ENCODE data around the gene NEURL1. TPM values are rescaled to one million over a fixed set of nuclear protein-coding genes. Genes with fewer than 3 reads are reported as not detected.

NEURL1 gene
- total and polyA plus RNA-seq, 2 donors = 1.6 to 3.0 TPM

- Histone ChIP-seq H3K27me3 (ENCODE audit: control insufficient read depth in 2 of 2, insufficient read depth in 1 of 2, low read length in 1 of 2) (peaks cover 0 to 8% of the 10 kb centered on the region in 2 donors), H3K27ac (ENCODE audit: low read depth in 1 of 2, low read length in 1 of 2) (no peak overlapping the region), H3K4me1 (ENCODE audit: control insufficient read depth in 2 of 2, insufficient read depth in 2 of 2, low read length in 2 of 2) (peaks cover 0 to 6% of the 10 kb centered on the region in 2 donors), H3K9me3 (ENCODE audit: control insufficient read depth in 2 of 2, insufficient read depth in 1 of 2, low read length in 1 of 2) (no peaks in the 10 kb centered on the region), H3K36me3 (ENCODE audit: control insufficient read depth in 2 of 2, insufficient read depth in 2 of 2, low read length in 1 of 2) (no peaks in the 10 kb centered on the region), H3K4me3 (ENCODE audit: low read length in 2 of 2) (no peak overlapping the region)
- DNase-seq (ENCODE audit: low read depth in 6 of 9, low spot score in 9 of 9) = no peak
- WGBS = 90% methylated on average over 4 of the region's 4 CpGs
Observed at GRCh38 chr10:103562383-103562782, 68.9 kb downstream of the NEURL1 start.

GRCh38 chr10:103563231-103564115 lies 70.0 kb downstream of the NEURL1 start:
- DNase-seq (ENCODE audit: low read depth in 6 of 9, low spot score in 9 of 9) = no peak
- H3K27ac ChIP-seq (ENCODE audit: low read depth in 1 of 2, low read length in 1 of 2) = no peak overlapping the region
- H3K4me3 ChIP-seq (ENCODE audit: low read length in 2 of 2) = no peak overlapping the region
- H3K9me3 ChIP-seq (ENCODE audit: control insufficient read depth in 2 of 2, insufficient read depth in 1 of 2, low read length in 1 of 2) = no peaks in the 10 kb centered on the region
- peaks cover 0 to 5% of the 10 kb centered on the region in 2 donors for H3K4me1 ChIP-seq (ENCODE audit: control insufficient read depth in 2 of 2, insufficient read depth in 2 of 2, low read length in 2 of 2)
- 95% methylated on average over 7 of the region's 7 CpGs for WGBS
- peaks cover 0 to 7% of the 10 kb centered on the region in 2 donors for H3K27me3 ChIP-seq (ENCODE audit: control insufficient read depth in 2 of 2, insufficient read depth in 1 of 2, low read length in 1 of 2)
- H3K36me3 ChIP-seq (ENCODE audit: control insufficient read depth in 2 of 2, insufficient read depth in 2 of 2, low read length in 1 of 2) = no peaks in the 10 kb centered on the region

- 83% methylated on average over 7 of the region's 7 CpGs for WGBS
- no peaks in the 10 kb centered on the region for H3K36me3 ChIP-seq (ENCODE audit: control insufficient read depth in 2 of 2, insufficient read depth in 2 of 2, low read length in 1 of 2)
- peaks cover 0 to under 1% of the 10 kb centered on the region in 2 donors for H3K4me1 ChIP-seq (ENCODE audit: control insufficient read depth in 2 of 2, insufficient read depth in 2 of 2, low read length in 2 of 2)
- H3K9me3 ChIP-seq (ENCODE audit: control insufficient read depth in 2 of 2, insufficient read depth in 1 of 2, low read length in 1 of 2) = no peaks in the 10 kb centered on the region
- H3K27ac ChIP-seq (ENCODE audit: low read depth in 1 of 2, low read length in 1 of 2) = no peak overlapping the region
- peaks cover 0 to 6% of the 10 kb centered on the region in 2 donors for H3K27me3 ChIP-seq (ENCODE audit: control insufficient read depth in 2 of 2, insufficient read depth in 1 of 2, low read length in 1 of 2)
- DNase-seq (ENCODE audit: low read depth in 6 of 9, low spot score in 9 of 9) = no peak
- H3K4me3 ChIP-seq (ENCODE audit: low read length in 2 of 2) = no peak overlapping the region
Observed at GRCh38 chr10:103564116-103564501, 70.6 kb downstream of the NEURL1 start.

GRCh38 chr10:103564776-103565520 lies 71.4 kb downstream of the NEURL1 start:
- no peak for DNase-seq (ENCODE audit: low read depth in 6 of 9, low spot score in 9 of 9)
- H3K9me3 ChIP-seq (ENCODE audit: control insufficient read depth in 2 of 2, insufficient read depth in 1 of 2, low read length in 1 of 2) = no peaks in the 10 kb centered on the region
- no peaks in the 10 kb centered on the region for H3K36me3 ChIP-seq (ENCODE audit: control insufficient read depth in 2 of 2, insufficient read depth in 2 of 2, low read length in 1 of 2)
- H3K4me3 ChIP-seq (ENCODE audit: low read length in 2 of 2) = no peak overlapping the region
- 80% methylated on average over 12 of the region's 12 CpGs for WGBS
- H3K4me1 ChIP-seq (ENCODE audit: control insufficient read depth in 2 of 2, insufficient read depth in 2 of 2, low read length in 2 of 2) = no peaks in the 10 kb centered on the region
- H3K27ac ChIP-seq (ENCODE audit: low read depth in 1 of 2, low read length in 1 of 2) = no peak overlapping the region
- H3K27me3 ChIP-seq (ENCODE audit: control insufficient read depth in 2 of 2, insufficient read depth in 1 of 2, low read length in 1 of 2) = peaks cover 0 to 2% of the 10 kb centered on the region in 2 donors

- 85% methylated on average over 3 of the region's 3 CpGs for WGBS
- Histone ChIP-seq H3K36me3 (ENCODE audit: control insufficient read depth in 2 of 2, insufficient read depth in 2 of 2, low read length in 1 of 2) (no peaks in the 10 kb centered on the region), H3K27ac (ENCODE audit: low read depth in 1 of 2, low read length in 1 of 2) (no peak overlapping the region), H3K27me3 (ENCODE audit: control insufficient read depth in 2 of 2, insufficient read depth in 1 of 2, low read length in 1 of 2) (no peaks in the 10 kb centered on the region), H3K4me1 (ENCODE audit: control insufficient read depth in 2 of 2, insufficient read depth in 2 of 2, low read length in 2 of 2) (no peaks in the 10 kb centered on the region), H3K9me3 (ENCODE audit: control insufficient read depth in 2 of 2, insufficient read depth in 1 of 2, low read length in 1 of 2) (no peaks in the 10 kb centered on the region), H3K4me3 (ENCODE audit: low read length in 2 of 2) (no peak overlapping the region)
- DNase-seq (ENCODE audit: low read depth in 6 of 9, low spot score in 9 of 9) = no peak
Observed at GRCh38 chr10:103566536-103566935, 73.0 kb downstream of the NEURL1 start.

- Histone ChIP-seq H3K36me3 (ENCODE audit: control insufficient read depth in 2 of 2, insufficient read depth in 2 of 2, low read length in 1 of 2) (no peaks in the 10 kb centered on the region), H3K9me3 (ENCODE audit: control insufficient read depth in 2 of 2, insufficient read depth in 1 of 2, low read length in 1 of 2) (no peaks in the 10 kb centered on the region), H3K4me3 (ENCODE audit: low read length in 2 of 2) (no peak overlapping the region), H3K27me3 (ENCODE audit: control insufficient read depth in 2 of 2, insufficient read depth in 1 of 2, low read length in 1 of 2) (no peaks in the 10 kb centered on the region), H3K4me1 (ENCODE audit: control insufficient read depth in 2 of 2, insufficient read depth in 2 of 2, low read length in 2 of 2) (no peaks in the 10 kb centered on the region), H3K27ac (ENCODE audit: low read depth in 1 of 2, low read length in 1 of 2) (no peak overlapping the region)
- no peak for DNase-seq (ENCODE audit: low read depth in 6 of 9, low spot score in 9 of 9)
- 96% methylated on average over 5 of the region's 5 CpGs for WGBS
Observed at GRCh38 chr10:103568505-103568904, 75.0 kb downstream of the NEURL1 start.

GRCh38 chr10:103569896-103570295 lies 76.4 kb downstream of the NEURL1 start:
- no peak for DNase-seq (ENCODE audit: low read depth in 6 of 9, low spot score in 9 of 9)
- WGBS = 66% methylated on average over 5 of the region's 5 CpGs
- Histone ChIP-seq H3K4me1 (ENCODE audit: control insufficient read depth in 2 of 2, insufficient read depth in 2 of 2, low read length in 2 of 2) (no peaks in the 10 kb centered on the region), H3K27ac (ENCODE audit: low read depth in 1 of 2, low read length in 1 of 2) (no peak overlapping the region), H3K36me3 (ENCODE audit: control insufficient read depth in 2 of 2, insufficient read depth in 2 of 2, low read length in 1 of 2) (no peaks in the 10 kb centered on the region), H3K9me3 (ENCODE audit: control insufficient read depth in 2 of 2, insufficient read depth in 1 of 2, low read length in 1 of 2) (no peaks in the 10 kb centered on the region), H3K4me3 (ENCODE audit: low read length in 2 of 2) (no peak overlapping the region), H3K27me3 (ENCODE audit: control insufficient read depth in 2 of 2, insufficient read depth in 1 of 2, low read length in 1 of 2) (no peaks in the 10 kb centered on the region)

- Histone ChIP-seq H3K4me1 (ENCODE audit: control insufficient read depth in 2 of 2, insufficient read depth in 2 of 2, low read length in 2 of 2) (no peaks in the 10 kb centered on the region), H3K9me3 (ENCODE audit: control insufficient read depth in 2 of 2, insufficient read depth in 1 of 2, low read length in 1 of 2) (no peaks in the 10 kb centered on the region), H3K27ac (ENCODE audit: low read depth in 1 of 2, low read length in 1 of 2) (no peak overlapping the region), H3K4me3 (ENCODE audit: low read length in 2 of 2) (no peak overlapping the region), H3K27me3 (ENCODE audit: control insufficient read depth in 2 of 2, insufficient read depth in 1 of 2, low read length in 1 of 2) (no peaks in the 10 kb centered on the region), H3K36me3 (ENCODE audit: control insufficient read depth in 2 of 2, insufficient read depth in 2 of 2, low read length in 1 of 2) (no peaks in the 10 kb centered on the region)
- WGBS = 95% methylated on average over 28 of the region's 28 CpGs
- no peak for DNase-seq (ENCODE audit: low read depth in 6 of 9, low spot score in 9 of 9)
Observed at GRCh38 chr10:103570844-103571655, 77.5 kb downstream of the NEURL1 start.

GRCh38 chr10:103571656-103571975 lies 78.1 kb downstream of the NEURL1 start:
- 97% methylated on average over 18 of the region's 18 CpGs for WGBS
- no peaks in the 10 kb centered on the region for H3K4me1 ChIP-seq (ENCODE audit: control insufficient read depth in 2 of 2, insufficient read depth in 2 of 2, low read length in 2 of 2)
- no peaks in the 10 kb centered on the region for H3K27me3 ChIP-seq (ENCODE audit: control insufficient read depth in 2 of 2, insufficient read depth in 1 of 2, low read length in 1 of 2)
- H3K27ac ChIP-seq (ENCODE audit: low read depth in 1 of 2, low read length in 1 of 2) = no peak overlapping the region
- no peak for DNase-seq (ENCODE audit: low read depth in 6 of 9, low spot score in 9 of 9)
- no peaks in the 10 kb centered on the region for H3K9me3 ChIP-seq (ENCODE audit: control insufficient read depth in 2 of 2, insufficient read depth in 1 of 2, low read length in 1 of 2)
- H3K36me3 ChIP-seq (ENCODE audit: control insufficient read depth in 2 of 2, insufficient read depth in 2 of 2, low read length in 1 of 2) = no peaks in the 10 kb centered on the region
- no peak overlapping the region for H3K4me3 ChIP-seq (ENCODE audit: low read length in 2 of 2)
